Lung (tissue), 12 donors: Measurements from ENCODE around the gene AGAP1. TPM values are rescaled to one million over a fixed set of nuclear protein-coding genes. Genes with fewer than 3 reads are reported as not detected.

ENCODE experiments used
- ATAC-seq: fragments of 200-7000 bp; cut with Tn5 transposase; one replicate; pipeline ENCODE4 v1.9.1; 2020; ENCODE audit warnings: moderate number of reproducible peaks; ENCODE audit not compliant: insufficient read depth, low FRiP score
- DNase-seq, 3 donors: peaks; one replicate each; pipeline ENCODE4 v3.0.0-alpha.2; 2013 to 2017
- H3K27ac ChIP-seq, 2 donors: one replicate each; pipeline ENCODE4 v1.5.1; 2013; ENCODE audit warnings: mild to moderate bottlenecking in 2 of 2, moderate library complexity in 2 of 2, control low read depth in 1 of 2, inconsistent platforms in 1 of 2, low read depth in 1 of 2, low read length in 1 of 2
- H3K27me3 ChIP-seq, 3 donors: one replicate each; pipeline ENCODE4 v1.5.1; 2013; ENCODE audit warnings: low read length in 2 of 3; ENCODE audit not compliant: control insufficient read depth in 3 of 3, insufficient read depth in 3 of 3
- H3K36me3 ChIP-seq, 4 donors: one replicate each; pipeline ENCODE4 v1.5.1; 2013; ENCODE audit warnings: low read length in 4 of 4, mild to moderate bottlenecking in 1 of 4, moderate library complexity in 1 of 4; ENCODE audit not compliant: control insufficient read depth in 4 of 4, insufficient read depth in 4 of 4
- H3K4me1 ChIP-seq, 5 donors: one replicate each; pipeline ENCODE4 v1.5.1; 2013; ENCODE audit warnings: low read length in 5 of 5, mild to moderate bottlenecking in 2 of 5, moderate library complexity in 1 of 5; ENCODE audit not compliant: control insufficient read depth in 5 of 5, insufficient read depth in 5 of 5
- H3K4me3 ChIP-seq: one replicate; pipeline ENCODE4 v1.5.1; 2013; ENCODE audit warnings: mild to moderate bottlenecking, control low read depth, moderate library complexity
- H3K9ac ChIP-seq, 2 donors: one replicate each; pipeline ENCODE4 v1.5.1; 2013; ENCODE audit warnings: low read length in 2 of 2, control low read depth in 1 of 2; ENCODE audit not compliant: insufficient read depth in 1 of 2
- H3K9me3 ChIP-seq, 4 donors: one replicate each; pipeline ENCODE4 v1.5.1; 2013; ENCODE audit warnings: low read length in 3 of 4, mild to moderate bottlenecking in 1 of 4, moderate library complexity in 1 of 4; ENCODE audit not compliant: control insufficient read depth in 4 of 4, insufficient read depth in 3 of 4
- CTCF ChIP-seq: IDR thresholded peaks from 2 replicates; pipeline ENCODE4 v1.5.1; 2012; ENCODE audit warnings: mild to moderate bottlenecking; ENCODE audit errors: control extremely low read depth, extremely low read depth
- WGBS, 2 donors: extraction: QIAGEN DNeasy Blood & Tissue Kit; methylation state at CpG; one replicate each; pipeline ENCODE4 v1.1.7; 2013; 5-methylcytosine and 5-hydroxymethylcytosine counted together
- polyA plus RNA-seq, 2 donors: library from polyadenylated mRNA; stranded (reverse); fragments of 200-250 nt; gene quantifications; one replicate each; pipeline ENCODE4 v1.2.1, GENCODE V29; 2013
- total RNA-seq, 2 donors: library from RNA; depleted of rRNA in 1 of 2; stranded (reverse); fragments of >200 nt in 1 of 2; gene quantifications; one replicate each; pipeline ENCODE4 v1.2.1, GENCODE V29; 2014 to 2021
- donor health status: control.
- donor health status: control.
- donor health status: Bipolar disorder and iron deficiency.
- donor health status: healthy.
- donor health status: DM: yes; HTN: yes; CAD: no.

Gene AGAP1
- total and polyA plus RNA-seq, 4 donors = 6.6 to 39.4 (median 20.2) TPM

GRCh38 chr2:235934774-235935484 lies 441.1 kb downstream of the AGAP1 start:
- Histone ChIP-seq H3K9me3 (peaks cover 0 to 4% (median 0%) of the 10 kb centered on the region in 4 donors), H3K9ac (no peak overlapping the region), H3K4me3 (no peak overlapping the region), H3K4me1 (peaks cover 0 to 9% (median 0%) of the 10 kb centered on the region in 5 donors), H3K36me3 (peaks cover 3 to 22% (median 5%) of the 10 kb centered on the region in 4 donors), H3K27me3 (no peaks in the 10 kb centered on the region), H3K27ac (no peak overlapping the region)
- DNase-seq = no peak
- no peak for ATAC-seq
- 80 to 85% methylated on average over 16 of the region's 16 CpGs for WGBS, 2 donors
- no peak for TF ChIP-seq CTCF

- Histone ChIP-seq H3K27me3 (no peaks in the 10 kb centered on the region), H3K27ac (no peak overlapping the region), H3K4me3 (no peak overlapping the region), H3K4me1 (peaks cover 0 to 9% (median 0%) of the 10 kb centered on the region in 5 donors), H3K36me3 (peaks cover 3 to 22% (median 5%) of the 10 kb centered on the region in 4 donors), H3K9ac (no peak overlapping the region), H3K9me3 (peaks cover 0 to 4% (median 0%) of the 10 kb centered on the region in 4 donors)
- DNase-seq (no peak), ATAC-seq (no peak)
- TF ChIP-seq CTCF = no peak
- WGBS, 2 donors = 79 to 88% methylated on average over 13 of the region's 13 CpGs
Observed at GRCh38 chr2:235935773-235936172, 441.9 kb downstream of the AGAP1 start.

GRCh38 chr2:235936493-235936892 lies 442.6 kb downstream of the AGAP1 start:
- H3K9me3 ChIP-seq = peaks cover 0 to 4% (median 0%) of the 10 kb centered on the region in 4 donors
- H3K4me1 ChIP-seq = peaks cover 0 to 9% (median 0%) of the 10 kb centered on the region in 5 donors
- no peak overlapping the region for H3K4me3 ChIP-seq
- H3K9ac ChIP-seq = no peak overlapping the region
- DNase-seq (no peak), ATAC-seq (no peak)
- WGBS, 2 donors = 68 to 78% methylated on average over 8 of the region's 8 CpGs
- no peak for TF ChIP-seq CTCF
- H3K27me3 ChIP-seq = no peaks in the 10 kb centered on the region
- no peak overlapping the region for H3K27ac ChIP-seq
- peaks cover 3 to 20% (median 5%) of the 10 kb centered on the region in 4 donors for H3K36me3 ChIP-seq

GRCh38 chr2:235937087-235937486 lies 443.2 kb downstream of the AGAP1 start:
- ATAC-seq = no peak
- H3K9me3 ChIP-seq = peaks cover 0 to 4% (median 0%) of the 10 kb centered on the region in 4 donors
- no peaks in the 10 kb centered on the region for H3K27me3 ChIP-seq
- no peak for DNase-seq
- no peak overlapping the region for H3K9ac ChIP-seq
- peaks cover 2 to 17% (median 4%) of the 10 kb centered on the region in 4 donors for H3K36me3 ChIP-seq
- WGBS, 2 donors = 92% methylated on average over 10 of the region's 10 CpGs
- no peak for TF ChIP-seq CTCF
- H3K4me3 ChIP-seq = no peak overlapping the region
- H3K27ac ChIP-seq = no peak overlapping the region
- H3K4me1 ChIP-seq = peaks cover 0 to 9% (median 0%) of the 10 kb centered on the region in 5 donors
